Lower leg skin (tissue), 4 donors: ENCODE data around the gene HLA-DOB. TPM values are rescaled to one million over a fixed set of nuclear protein-coding genes. Genes with fewer than 3 reads are reported as not detected.

Experiments
- DNase-seq, 2 donors: peaks; one replicate each; pipeline ENCODE4 v3.0.0-alpha.2; 2019; ENCODE audit warnings: low spot score in 2 of 2
- H3K4me3 ChIP-seq: fragments of 200-600 bp; sonication (generic); 2 replicates; pipeline ENCODE4 v1.5.1; 2017; ENCODE audit warnings: mild to moderate bottlenecking, low read depth; ENCODE audit not compliant: poor library complexity, severe bottlenecking
- POLR2A ChIP-seq, 2 donors: fragments of 450-650 bp; IDR thresholded peaks; one replicate each; pipeline ENCODE4 v1.6.1; 2016 to 2017; ENCODE audit warnings: antibody characterized with exemption in 2 of 2, mild to moderate bottlenecking in 1 of 2, moderate library complexity in 1 of 2
- WGBS, 2 donors: methylation state at CpG; one replicate each; pipeline ENCODE4 v1.1.5; 2018; 5-methylcytosine and 5-hydroxymethylcytosine counted together
- intact Hi-C: fragments of 100-400 bp; cut with DNase I; formaldehyde crosslinking; loops from one replicate; pipeline ENCODE4 v1.15.0; 2023; ENCODE audit warnings: low total_unique reads
- total RNA-seq, 4 donors: library from RNA; depleted of rRNA; stranded (reverse); fragments of >200 nt; gene quantifications; one replicate each; pipeline ENCODE4 v1.1.0, GENCODE V29; 2016
- TF ChIP-seq, protein P1 (sequence below), 3 donors: fragments of 450-650 bp; IDR thresholded peaks; one replicate each; pipeline ENCODE4 v1.5.1; 2016; ENCODE audit warnings: antibody characterized with exemption in 3 of 3, mild to moderate bottlenecking in 3 of 3, moderate library complexity in 2 of 3

Gene HLA-DOB
- total RNA-seq, 4 donors from 2014 or later: 1.7 to 3.3 (median 2.1) TPM

DNA sequence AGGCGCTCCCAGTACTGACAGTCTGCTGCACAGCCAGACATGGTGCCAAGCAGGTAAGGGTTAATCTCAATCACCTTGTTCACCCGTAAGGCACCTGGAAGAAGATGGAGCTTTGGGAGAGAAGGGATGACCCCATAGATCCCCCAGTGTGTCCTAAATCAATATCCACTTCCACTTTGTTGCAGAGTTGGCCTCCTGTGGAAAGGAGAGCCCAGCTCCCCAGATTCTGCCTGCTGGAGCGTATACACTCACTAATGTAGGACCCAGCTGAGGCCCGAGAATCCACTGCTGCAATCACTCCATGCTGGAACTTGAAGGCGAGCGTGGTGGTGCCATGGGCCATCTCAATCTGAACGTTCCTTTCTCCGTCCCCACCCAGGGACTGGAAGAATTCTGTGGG lies 25.9 kb upstream of the HLA-DOB start:
- DNase-seq: no peak
- no peak for TF ChIP-seq POLR2A (IDR thresholded peaks at IDR 0.05)
- TF ChIP-seq, protein P1, sequence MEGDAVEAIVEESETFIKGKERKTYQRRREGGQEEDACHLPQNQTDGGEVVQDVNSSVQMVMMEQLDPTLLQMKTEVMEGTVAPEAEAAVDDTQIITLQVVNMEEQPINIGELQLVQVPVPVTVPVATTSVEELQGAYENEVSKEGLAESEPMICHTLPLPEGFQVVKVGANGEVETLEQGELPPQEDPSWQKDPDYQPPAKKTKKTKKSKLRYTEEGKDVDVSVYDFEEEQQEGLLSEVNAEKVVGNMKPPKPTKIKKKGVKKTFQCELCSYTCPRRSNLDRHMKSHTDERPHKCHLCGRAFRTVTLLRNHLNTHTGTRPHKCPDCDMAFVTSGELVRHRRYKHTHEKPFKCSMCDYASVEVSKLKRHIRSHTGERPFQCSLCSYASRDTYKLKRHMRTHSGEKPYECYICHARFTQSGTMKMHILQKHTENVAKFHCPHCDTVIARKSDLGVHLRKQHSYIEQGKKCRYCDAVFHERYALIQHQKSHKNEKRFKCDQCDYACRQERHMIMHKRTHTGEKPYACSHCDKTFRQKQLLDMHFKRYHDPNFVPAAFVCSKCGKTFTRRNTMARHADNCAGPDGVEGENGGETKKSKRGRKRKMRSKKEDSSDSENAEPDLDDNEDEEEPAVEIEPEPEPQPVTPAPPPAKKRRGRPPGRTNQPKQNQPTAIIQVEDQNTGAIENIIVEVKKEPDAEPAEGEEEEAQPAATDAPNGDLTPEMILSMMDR (IDR thresholded peaks at IDR 0.05): no peak
- intact Hi-C loops: no loop called here
- no peak overlapping the region for H3K4me3 ChIP-seq
- 68 to 79% methylated on average over 8 of the region's 8 CpGs for WGBS, 2 donors

DNA sequence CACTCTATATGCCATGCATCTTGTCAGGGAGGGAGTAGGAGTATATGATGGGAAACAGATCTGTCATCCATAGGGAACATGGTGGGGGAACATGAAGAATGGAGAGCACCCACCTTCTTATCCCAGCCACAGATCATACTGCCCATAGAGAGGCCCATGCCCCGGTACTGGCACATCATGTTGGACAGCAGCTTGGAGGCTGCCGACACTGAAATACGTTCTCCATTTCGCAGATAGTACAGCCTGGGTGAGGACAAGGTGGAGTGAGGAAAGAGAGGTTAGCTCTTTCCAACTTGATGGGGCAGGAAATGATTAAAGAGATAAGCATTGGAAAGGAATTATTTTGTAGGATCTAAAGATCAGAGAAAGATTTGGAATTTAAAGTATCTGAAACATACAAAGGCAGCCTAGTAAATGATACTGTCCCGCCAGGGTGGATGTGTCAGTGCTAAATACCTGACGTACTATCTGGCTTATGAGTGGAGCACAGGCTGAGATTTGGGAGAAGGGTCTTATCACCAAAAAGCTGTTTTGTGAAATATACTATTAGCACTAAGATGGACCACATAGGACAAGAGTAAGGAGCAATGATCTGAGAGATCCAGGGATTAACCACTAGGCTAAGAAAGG lies 25.3 kb upstream of the HLA-DOB start:
- 92 to 94% methylated on average over 6 of the region's 6 CpGs for WGBS, 2 donors
- no peak for DNase-seq
- intact Hi-C loops: no loop called here
- no peak overlapping the region for H3K4me3 ChIP-seq
- TF ChIP-seq, protein P1 (IDR thresholded peaks at IDR 0.05): no peak
- no peak for TF ChIP-seq POLR2A (IDR thresholded peaks at IDR 0.05)

DNA sequence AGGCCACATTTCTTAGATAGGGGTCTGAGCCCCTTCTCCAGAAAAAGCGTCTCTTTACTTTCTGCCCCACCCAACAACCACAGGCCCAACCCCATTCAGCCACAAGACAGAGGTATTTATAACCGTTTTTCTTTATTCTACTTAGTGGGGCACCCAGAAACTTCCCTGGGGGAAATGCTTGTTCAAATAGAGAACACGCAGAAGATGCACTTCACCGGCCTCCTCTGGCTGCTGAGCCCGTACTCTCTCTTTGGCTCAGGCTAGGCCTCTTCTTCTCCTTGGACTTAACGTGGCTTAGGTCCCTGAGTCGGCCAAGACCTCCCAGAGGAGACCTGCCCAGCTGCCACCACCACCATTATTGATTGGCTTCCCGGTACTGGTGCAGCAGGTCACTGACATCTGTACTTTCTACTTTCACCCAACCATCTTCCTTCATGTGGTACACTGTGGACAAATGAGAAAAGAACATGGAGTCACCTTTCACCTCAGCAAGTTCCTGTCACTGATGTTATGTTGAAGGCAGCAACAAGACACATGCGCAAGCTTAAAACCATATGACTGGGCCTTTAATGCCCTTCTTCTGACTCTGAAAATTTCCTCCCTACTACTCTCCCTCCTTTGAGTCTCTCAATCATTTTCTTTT lies 23.9 kb upstream of the HLA-DOB start:
- WGBS, 2 donors: 83 to 89% methylated on average over 9 of the region's 9 CpGs

DNA sequence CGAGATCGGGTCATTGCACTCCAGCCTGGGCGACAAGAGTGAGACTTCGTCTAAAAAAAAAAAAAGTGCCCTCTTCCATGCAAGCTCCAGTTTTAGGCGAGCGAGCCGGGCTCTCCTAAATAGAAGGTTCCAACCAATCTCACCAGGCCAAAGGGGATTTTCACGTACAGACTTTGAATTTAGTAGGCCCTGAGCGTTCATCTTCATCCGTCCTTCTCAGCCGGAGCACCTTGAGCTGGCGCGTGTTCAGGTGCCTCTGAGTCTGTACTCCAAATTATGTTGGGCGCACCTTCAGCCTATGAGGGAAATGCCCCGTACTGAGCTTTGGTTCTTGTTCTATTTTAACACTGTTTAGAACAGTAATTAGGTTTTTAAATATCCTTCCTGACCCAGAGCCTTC lies 22.6 kb upstream of the HLA-DOB start:
- intact Hi-C loops: loop anchor here (2.0 kb wide), 1 partner anchor 15 kb away; the partner anchor contains the start of gene PSMB9
- 84 to 92% methylated on average over 15 of the region's 15 CpGs for WGBS, 2 donors
- DNase-seq: no peak
- TF ChIP-seq, protein P1 (IDR thresholded peaks at IDR 0.05): no peak
- no peak for TF ChIP-seq POLR2A (IDR thresholded peaks at IDR 0.05)
- H3K4me3 ChIP-seq: no peak overlapping the region

More for the DNA sequence above, 23.9 kb upstream of the HLA-DOB start:
- DNase-seq: no peak
- intact Hi-C loops: no loop called here
- TF ChIP-seq, protein P1 (IDR thresholded peaks at IDR 0.05): no peak
- TF ChIP-seq POLR2A (IDR thresholded peaks at IDR 0.05): no peak
- no peak overlapping the region for H3K4me3 ChIP-seq

DNA sequence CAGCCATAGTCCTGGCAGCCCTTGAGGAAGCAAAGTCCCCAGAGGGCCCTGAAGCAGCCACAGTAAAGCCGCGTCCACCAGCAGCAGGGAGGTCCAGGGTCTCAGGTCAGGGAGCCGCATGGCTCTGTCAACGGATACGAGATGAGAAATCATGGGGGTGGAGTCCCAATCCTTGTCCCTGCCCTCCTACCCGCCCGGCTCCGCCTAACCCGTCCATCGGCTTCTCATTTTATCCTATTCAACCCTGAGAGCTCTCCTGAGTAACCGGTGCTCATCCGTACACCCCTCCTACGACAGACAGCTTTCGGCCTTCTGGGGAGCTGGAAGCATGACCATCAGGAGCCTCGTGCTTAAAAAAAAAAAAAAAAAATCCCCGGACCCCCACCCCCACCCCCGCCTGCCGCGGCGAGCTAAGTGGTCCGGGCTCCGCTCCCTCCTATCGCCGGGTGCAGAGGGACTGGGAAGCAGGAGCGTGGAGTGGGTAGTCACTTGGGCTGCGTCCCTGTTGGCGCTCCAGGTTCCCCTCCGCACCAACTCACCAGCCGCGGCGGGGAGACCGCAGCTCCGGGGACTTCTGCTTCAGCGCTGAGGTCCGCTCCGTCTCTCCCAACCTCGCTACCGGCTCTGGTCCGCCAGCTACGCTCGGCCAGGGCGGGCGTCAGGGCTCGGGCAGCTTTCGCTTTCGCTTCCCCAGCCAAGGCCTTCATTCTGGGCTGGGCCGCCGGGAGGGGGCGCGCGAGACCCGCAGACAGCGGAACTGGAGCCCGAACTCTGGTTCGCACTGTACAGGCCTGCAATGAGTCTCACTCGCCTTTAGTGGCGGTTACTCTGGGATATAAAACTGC lies 21.5 kb upstream of the HLA-DOB start, which contains the start of gene TAP2:
TAP2 (minus strand) TSS at position 626 of the 845 bp plus-strand sequence; CDS start at position 120, 506 bp downstream.
- intact Hi-C loops: loop anchor here (2.0 kb wide), 1 partner anchor 16 kb away; the partner anchor contains the start of gene PSMB9
- TF ChIP-seq, protein P1 (IDR thresholded peaks at IDR 0.05): peak in 1 of 3 donors; percentile 69
- TF ChIP-seq POLR2A (IDR thresholded peaks at IDR 0.05): no peak
- DNase-seq: peak; percentile 95 to 99
- H3K4me3 ChIP-seq: peak within 1 kb of the TSS; percentile 53
- WGBS, 2 donors: 0% methylated on average over 49 to 56 of the region's 57 CpGs
